GM23338 (cell line): ENCODE measurements around the gene MCIDAS.

Experiments
- EZH2 ChIP-seq: fragments of 200-600 bp; sonication (generic); IDR thresholded peaks from one replicate; pipeline ENCODE4 v1.8.0; 2017; ENCODE audit warnings: antibody characterized with exemption, mild to moderate bottlenecking, low read depth; ENCODE audit not compliant: unreplicated experiment
- TF ChIP-seq, protein P1 (sequence below), 2 experiments: fragments of 200-600 bp in 1 of 2; sonication (generic) in 1 of 2; conservative IDR thresholded peaks; 2 replicates each; pipeline versions ENCODE4 v1.5.1 to v1.6.1; 2016 to 2017; ENCODE audit warnings: antibody characterized with exemption in 2 of 2, low read depth in 2 of 2, mild to moderate bottlenecking in 2 of 2, moderate library complexity in 1 of 2

- TF ChIP-seq, protein P1, sequence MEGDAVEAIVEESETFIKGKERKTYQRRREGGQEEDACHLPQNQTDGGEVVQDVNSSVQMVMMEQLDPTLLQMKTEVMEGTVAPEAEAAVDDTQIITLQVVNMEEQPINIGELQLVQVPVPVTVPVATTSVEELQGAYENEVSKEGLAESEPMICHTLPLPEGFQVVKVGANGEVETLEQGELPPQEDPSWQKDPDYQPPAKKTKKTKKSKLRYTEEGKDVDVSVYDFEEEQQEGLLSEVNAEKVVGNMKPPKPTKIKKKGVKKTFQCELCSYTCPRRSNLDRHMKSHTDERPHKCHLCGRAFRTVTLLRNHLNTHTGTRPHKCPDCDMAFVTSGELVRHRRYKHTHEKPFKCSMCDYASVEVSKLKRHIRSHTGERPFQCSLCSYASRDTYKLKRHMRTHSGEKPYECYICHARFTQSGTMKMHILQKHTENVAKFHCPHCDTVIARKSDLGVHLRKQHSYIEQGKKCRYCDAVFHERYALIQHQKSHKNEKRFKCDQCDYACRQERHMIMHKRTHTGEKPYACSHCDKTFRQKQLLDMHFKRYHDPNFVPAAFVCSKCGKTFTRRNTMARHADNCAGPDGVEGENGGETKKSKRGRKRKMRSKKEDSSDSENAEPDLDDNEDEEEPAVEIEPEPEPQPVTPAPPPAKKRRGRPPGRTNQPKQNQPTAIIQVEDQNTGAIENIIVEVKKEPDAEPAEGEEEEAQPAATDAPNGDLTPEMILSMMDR (conservative IDR thresholded peaks at IDR 0.05; ENCODE audit: low read depth in 2 of 2), result no peak
- no peak for TF ChIP-seq EZH2
Observed at GRCh38 chr5:55225346-55225745, 1.8 kb downstream of the MCIDAS start.
